SH-SY5Y (cell line): ENCODE data around the gene CCDC9B.

Experiments
- GATA2 ChIP-seq: IDR thresholded peaks from 2 replicates; pipeline ENCODE4 v1.6.1; 2011; ENCODE audit warnings: mild to moderate bottlenecking, low read depth, low read length
- GATA3 ChIP-seq: IDR thresholded peaks from 2 replicates; pipeline ENCODE4 v1.6.1; 2011; ENCODE audit warnings: low read depth, mild to moderate bottlenecking, low read length, moderate library complexity

- TF ChIP-seq GATA2, result no peak
- no peak for TF ChIP-seq GATA3
These were observed 57.0 kb downstream of the CCDC9B start for GRCh38 chr15:40283615-40284300.
